Neuronal stem cell (in vitro differentiated cells): ENCODE measurements around the gene MPP2.

Experiments
- DNase-seq: peaks from one replicate; pipeline ENCODE4 v3.0.0-alpha.2; 2013; ENCODE audit warnings: low spot score
- H2AFZ ChIP-seq: one replicate; pipeline ENCODE4 v1.6.1; 2013; ENCODE audit warnings: mild to moderate bottlenecking, low read length, inconsistent platforms
- H2AK5ac ChIP-seq: 2 replicates; pipeline ENCODE4 v1.6.1; 2013; ENCODE audit warnings: low read depth, mild to moderate bottlenecking, inconsistent platforms, low read length, moderate library complexity, mixed read lengths
- H2BK120ac ChIP-seq: 2 replicates; pipeline ENCODE4 v1.6.1; 2013; ENCODE audit warnings: low read depth, mild to moderate bottlenecking, inconsistent platforms, low read length, moderate library complexity, mixed read lengths
- H2BK12ac ChIP-seq: one replicate; pipeline ENCODE4 v1.6.1; 2013; ENCODE audit warnings: low read length, inconsistent platforms
- H2BK15ac ChIP-seq: 2 replicates; pipeline ENCODE4 v1.6.1; 2013; ENCODE audit warnings: mild to moderate bottlenecking, low read length, inconsistent platforms, mixed read lengths
- H2BK5ac ChIP-seq: one replicate; pipeline ENCODE4 v1.6.1; 2013; ENCODE audit warnings: inconsistent platforms, mild to moderate bottlenecking, low read length, moderate library complexity
- H3K14ac ChIP-seq: one replicate; pipeline ENCODE4 v1.6.1; 2013; ENCODE audit warnings: low read length, inconsistent platforms
- H3K18ac ChIP-seq: 2 replicates; pipeline ENCODE4 v1.6.1; 2013; ENCODE audit warnings: low read length, inconsistent platforms
- H3K23ac ChIP-seq: 2 replicates; pipeline ENCODE4 v1.6.1; 2013; ENCODE audit warnings: low read depth, mild to moderate bottlenecking, mixed read lengths, low read length, inconsistent platforms; ENCODE audit not compliant: poor library complexity
- H3K27ac ChIP-seq: replicated peaks from 3 replicates; pipeline ENCODE4 v1.5.1; 2013; ENCODE audit warnings: low read length, inconsistent platforms
- H3K27me3 ChIP-seq, 3 experiments: 2 replicates each; pipeline ENCODE4 v1.6.1; 2013; ENCODE audit warnings: low read length in 3 of 3, mild to moderate bottlenecking in 2 of 3, inconsistent platforms in 1 of 3, low read depth in 1 of 3, mixed read lengths in 1 of 3, moderate library complexity in 1 of 3; ENCODE audit not compliant: control insufficient read depth in 3 of 3, insufficient read depth in 3 of 3
- H3K36me3 ChIP-seq, 2 donors: replicated peaks in 1 of 2; 2 replicates each; pipeline ENCODE4 v1.6.1; 2013; ENCODE audit warnings: low read length in 2 of 2; ENCODE audit not compliant: control insufficient read depth in 2 of 2, insufficient read depth in 2 of 2
- H3K4ac ChIP-seq: 2 replicates; pipeline ENCODE4 v1.6.1; 2013; ENCODE audit warnings: inconsistent platforms, mild to moderate bottlenecking, low read length, moderate library complexity
- H3K4me1 ChIP-seq, 2 donors: 1 replicate in 1 of 2; 2 replicates in 1 of 2; pipeline ENCODE4 v1.6.1; 2013; ENCODE audit warnings: low read length in 2 of 2, low read depth in 1 of 2; ENCODE audit not compliant: control insufficient read depth in 2 of 2, insufficient read depth in 1 of 2
- H3K4me2 ChIP-seq: one replicate; pipeline ENCODE4 v1.6.1; 2013; ENCODE audit warnings: mild to moderate bottlenecking, low read length, inconsistent platforms; ENCODE audit not compliant: insufficient read depth, poor library complexity, severe bottlenecking
- H3K4me3 ChIP-seq, 2 donors: 2 replicates each; pipeline ENCODE4 v1.5.1; 2013; ENCODE audit warnings: low read length in 2 of 2, mild to moderate bottlenecking in 2 of 2, inconsistent platforms in 1 of 2, moderate library complexity in 1 of 2
- H3K79me1 ChIP-seq: one replicate; pipeline ENCODE4 v1.6.1; 2013; ENCODE audit warnings: low read depth, mild to moderate bottlenecking, inconsistent platforms, low read length, moderate library complexity
- H3K9ac ChIP-seq: one replicate; pipeline ENCODE4 v1.6.1; 2013; ENCODE audit warnings: mild to moderate bottlenecking, low read depth, low read length, inconsistent platforms; ENCODE audit not compliant: poor library complexity
- H3K9me3 ChIP-seq, 2 donors: replicated peaks in 1 of 2; 2 replicates each; pipeline versions ENCODE3 to v1.6.1; 2013; ENCODE audit warnings: low read length in 2 of 2, mild to moderate bottlenecking in 2 of 2, inconsistent platforms in 1 of 2, low read depth in 1 of 2, mixed read lengths in 1 of 2, moderate library complexity in 1 of 2; ENCODE audit not compliant: control insufficient read depth in 2 of 2, insufficient read depth in 1 of 2
- H4K8ac ChIP-seq: one replicate; pipeline ENCODE4 v1.6.1; 2013; ENCODE audit warnings: low read depth, mild to moderate bottlenecking, inconsistent platforms, low read length, moderate library complexity
- H4K91ac ChIP-seq: one replicate; pipeline ENCODE4 v1.6.1; 2013; ENCODE audit warnings: low read length, low read depth, mild to moderate bottlenecking, inconsistent platforms; ENCODE audit not compliant: poor library complexity
- WGBS, 2 donors: extraction: QIAGEN DNeasy Blood & Tissue Kit; methylation state at CpG; one replicate each; pipeline ENCODE4 v1.1.7; 2013; ENCODE audit warnings: missing lambda C conversion rate in 2 of 2, mixed read lengths in 1 of 2; ENCODE audit not compliant: insufficient read length in 2 of 2, insufficient replicate concordance in 1 of 2; ENCODE audit errors: extremely low coverage in 2 of 2; 5-methylcytosine and 5-hydroxymethylcytosine counted together

Gene MPP2

GRCh38 chr17:43909537-43910231 is 2.3 kb upstream of the MPP2 start:
- Histone ChIP-seq H2BK5ac (no peak overlapping the region), H3K4me3 (no peak overlapping the region), H3K9me3 (no peaks in the 10 kb centered on the region), H4K91ac (no peak overlapping the region), H2BK15ac (no peak overlapping the region), H3K36me3 (no peaks in the 10 kb centered on the region), H3K18ac (no peak overlapping the region), H3K9ac (no peak overlapping the region), H3K14ac (no peak overlapping the region), H3K4ac (no peak overlapping the region), H3K27ac (no peak overlapping the region), H2AFZ (no peak overlapping the region), H3K27me3 (peaks cover 0 to 62% (median 2%) of the 10 kb centered on the region in 3 experiments), H2BK120ac (no peak overlapping the region), H3K79me1 (no peaks in the 10 kb centered on the region), H4K8ac (no peak overlapping the region), H3K4me1 (peaks cover 11 to 13% of the 10 kb centered on the region in 2 donors), H2AK5ac (no peak overlapping the region), H2BK12ac (no peak overlapping the region), H3K23ac (no peak overlapping the region), H3K4me2 (no peak overlapping the region)
- no CpG with 5 or more reads among the region's 7 CpGs for WGBS, 2 donors
- no peak for DNase-seq

- Histone ChIP-seq H3K9ac (no peak overlapping the region), H3K79me1 (no peaks in the 10 kb centered on the region), H4K91ac (no peak overlapping the region), H3K18ac (no peak overlapping the region), H2BK5ac (peak overlapping the region; percentile 100), H2BK12ac (no peak overlapping the region), H3K4me3 (peak overlapping the region; percentile 58 to 89), H2AK5ac (peak overlapping the region; percentile 45), H3K4me1 (peaks cover 13% of the 10 kb centered on the region in 2 donors), H2BK120ac (no peak overlapping the region), H3K27me3 (peaks cover 0 to 60% (median 2%) of the 10 kb centered on the region in 3 experiments), H3K4ac (no peak overlapping the region), H2BK15ac (no peak overlapping the region), H3K36me3 (no peaks in the 10 kb centered on the region), H4K8ac (no peak overlapping the region), H3K23ac (no peak overlapping the region), H3K9me3 (no peaks in the 10 kb centered on the region), H3K14ac (no peak overlapping the region), H3K4me2 (peak overlapping the region; percentile 99), H3K27ac (peak overlapping the region; percentile 82), H2AFZ (peak overlapping the region; percentile 99)
- whole genome bisulfite sequencing, 2 donors = no CpG with 5 or more reads among the region's 26 CpGs
- DNase-seq = peak; percentile 59
Observed at GRCh38 chr17:43907998-43908721, 824 bp upstream of the MPP2 start.

- H2BK5ac ChIP-seq = peak overlapping the region; percentile 100
- peak overlapping the region; percentile 99 for H2AFZ ChIP-seq
- H4K91ac ChIP-seq = no peak overlapping the region
- H3K4me1 ChIP-seq = peaks cover 13 to 19% of the 10 kb centered on the region in 2 donors
- peak overlapping the region; percentile 58 to 89 for H3K4me3 ChIP-seq
- no peaks in the 10 kb centered on the region for H3K9me3 ChIP-seq
- H3K27me3 ChIP-seq = peaks cover 0 to 55% (median 0%) of the 10 kb centered on the region in 3 experiments
- no peaks in the 10 kb centered on the region for H3K79me1 ChIP-seq
- H2BK15ac ChIP-seq = peak overlapping the region; percentile 69
- H3K4ac ChIP-seq = no peak overlapping the region
- no peak overlapping the region for H2BK12ac ChIP-seq
- H3K36me3 ChIP-seq = no peaks in the 10 kb centered on the region
- no peak overlapping the region for H2AK5ac ChIP-seq
- H3K27ac ChIP-seq = peak overlapping the region; percentile 82
- DNase-seq = peak; percentile 40
- peak overlapping the region; percentile 94 for H3K18ac ChIP-seq
- peak overlapping the region; percentile 76 for H3K23ac ChIP-seq
- no CpG with 5 or more reads among the region's 29 CpGs for WGBS, 2 donors
- no peak overlapping the region for H4K8ac ChIP-seq
- H2BK120ac ChIP-seq = peak overlapping the region; percentile 17
- H3K9ac ChIP-seq = peak overlapping the region; percentile 72
- H3K14ac ChIP-seq = no peak overlapping the region
- H3K4me2 ChIP-seq = peak overlapping the region; percentile 99
Observed at GRCh38 chr17:43906951-43907424, 348 bp downstream of the MPP2 start.
